HG02943 (cell line): ENCODE data around the gene NOVA1.
"Not testable (repeated sequence)": the region's sequence is repeated elsewhere in the genome, so short reads cannot be mapped to it uniquely, and the experiment has no call there.

Source experiments
- ATAC-seq: cut with Tn5 transposase; IDR thresholded peaks from one replicate; pipeline ENCODE4 v1.9.1; 2021; ENCODE audit warnings: mild to moderate bottlenecking, low read depth, moderate library complexity; ENCODE audit not compliant: unreplicated experiment

NOVA1 gene

GRCh38 chr14:26597589-26598080 is at the start of gene NOVA1:
Gene NOVA1, minus strand, starts transcription at chr14:26598033. Its CDS starts 597 bp downstream, at chr14:26597436.
- no peak for ATAC-seq

GRCh38 chr14:26645057-26645456 is 47.2 kb upstream of the NOVA1 start:
- not testable (repeated sequence) for ATAC-seq

GRCh38 chr14:26636561-26636960 is 38.7 kb upstream of the NOVA1 start:
- ATAC-seq: no peak

GRCh38 chr14:26634946-26635345 is 37.1 kb upstream of the NOVA1 start:
- ATAC-seq: not testable (repeated sequence)

- ATAC-seq: no peak
These were observed 28.4 kb upstream of the NOVA1 start for GRCh38 chr14:26626256-26626655.

GRCh38 chr14:26622611-26623010 is 24.8 kb upstream of the NOVA1 start:
- no peak for ATAC-seq

- no peak for ATAC-seq
These were observed 24.2 kb upstream of the NOVA1 start for GRCh38 chr14:26621807-26622560.

- ATAC-seq: no peak
These were observed 23.5 kb upstream of the NOVA1 start for GRCh38 chr14:26621364-26621763.

GRCh38 chr14:26611259-26611658 is 13.4 kb upstream of the NOVA1 start:
- ATAC-seq: no peak

- ATAC-seq: no peak
These were observed 9.0 kb upstream of the NOVA1 start for GRCh38 chr14:26606729-26607312.

- no peak for ATAC-seq
These were observed 7.8 kb upstream of the NOVA1 start for GRCh38 chr14:26605602-26606001.

- ATAC-seq: no peak
These were observed 5.1 kb upstream of the NOVA1 start for GRCh38 chr14:26602902-26603301.

- no peak for ATAC-seq
These were observed 4.0 kb upstream of the NOVA1 start for GRCh38 chr14:26601856-26602255.

GRCh38 chr14:26599291-26599690 is 1.5 kb upstream of the NOVA1 start:
- no peak for ATAC-seq

GRCh38 chr14:26598672-26599131 is 869 bp upstream of the NOVA1 start:
- ATAC-seq: no peak

- no peak for ATAC-seq
These were observed 343 bp upstream of the NOVA1 start for GRCh38 chr14:26598081-26598671.

GRCh38 chr14:26597071-26597588 is 703 bp downstream of the NOVA1 start:
- ATAC-seq: no peak

GRCh38 chr14:26596543-26597061 is 1.2 kb downstream of the NOVA1 start:
- no peak for ATAC-seq

GRCh38 chr14:26595926-26596542 is 1.8 kb downstream of the NOVA1 start:
- no peak for ATAC-seq

GRCh38 chr14:26594756-26595545 is 2.9 kb downstream of the NOVA1 start:
- no peak for ATAC-seq
